Measurements from ENCODE around the gene HOOK2.

DNA sequence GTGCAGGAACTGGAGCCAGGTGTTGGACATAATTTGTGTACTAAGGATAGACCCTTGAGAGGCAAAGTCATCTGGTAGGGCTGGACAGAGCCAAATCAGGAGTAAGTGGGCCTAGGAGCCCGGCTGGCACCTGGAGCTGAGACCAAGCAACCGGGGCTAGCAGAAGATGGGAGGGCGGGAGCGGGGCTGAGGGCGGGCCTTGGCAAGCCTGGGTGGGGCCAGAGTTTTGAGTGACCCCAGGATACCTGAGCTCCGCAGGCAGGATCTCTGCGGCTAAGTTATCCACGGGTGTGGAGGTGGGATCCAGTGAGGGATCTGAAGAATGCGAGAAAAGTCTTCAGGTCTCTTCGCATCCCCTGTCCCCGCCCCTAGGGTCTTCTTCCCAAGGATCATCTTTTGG, 8.2 kb downstream of the HOOK2 start:
- TF ChIP-seq CBX3 (IDR thresholded peaks at IDR 0.05; ENCODE audit: low read depth) (no peak), JUND (IDR thresholded peaks at IDR 0.05) (no peak), POLR2A (IDR thresholded peaks at IDR 0.05; ENCODE audit: borderline replicate concordance, extremely low read depth, insufficient read depth, insufficient read length) (no peak), SP1 (IDR thresholded peaks at IDR 0.05; ENCODE audit: low read depth) (no peak), RAD21 (IDR thresholded peaks at IDR 0.05; ENCODE audit: low read depth) (no peak), POLR2AphosphoS5 (IDR thresholded peaks at IDR 0.05; ENCODE audit: low read depth, low read length) (no peak), EGR1 (IDR thresholded peaks at IDR 0.05; ENCODE audit: low read depth) (no peak), ZFX (IDR thresholded peaks at IDR 0.05) (no peak), EZH2 (IDR thresholded peaks at IDR 0.05) (no peak), ZNF274 (IDR thresholded peaks at IDR 0.05; ENCODE audit: low read depth, low read length) (no peak)
- TF ChIP-seq, protein P1, sequence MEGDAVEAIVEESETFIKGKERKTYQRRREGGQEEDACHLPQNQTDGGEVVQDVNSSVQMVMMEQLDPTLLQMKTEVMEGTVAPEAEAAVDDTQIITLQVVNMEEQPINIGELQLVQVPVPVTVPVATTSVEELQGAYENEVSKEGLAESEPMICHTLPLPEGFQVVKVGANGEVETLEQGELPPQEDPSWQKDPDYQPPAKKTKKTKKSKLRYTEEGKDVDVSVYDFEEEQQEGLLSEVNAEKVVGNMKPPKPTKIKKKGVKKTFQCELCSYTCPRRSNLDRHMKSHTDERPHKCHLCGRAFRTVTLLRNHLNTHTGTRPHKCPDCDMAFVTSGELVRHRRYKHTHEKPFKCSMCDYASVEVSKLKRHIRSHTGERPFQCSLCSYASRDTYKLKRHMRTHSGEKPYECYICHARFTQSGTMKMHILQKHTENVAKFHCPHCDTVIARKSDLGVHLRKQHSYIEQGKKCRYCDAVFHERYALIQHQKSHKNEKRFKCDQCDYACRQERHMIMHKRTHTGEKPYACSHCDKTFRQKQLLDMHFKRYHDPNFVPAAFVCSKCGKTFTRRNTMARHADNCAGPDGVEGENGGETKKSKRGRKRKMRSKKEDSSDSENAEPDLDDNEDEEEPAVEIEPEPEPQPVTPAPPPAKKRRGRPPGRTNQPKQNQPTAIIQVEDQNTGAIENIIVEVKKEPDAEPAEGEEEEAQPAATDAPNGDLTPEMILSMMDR (IDR thresholded peaks at IDR 0.05 in 2 of 3, conservative IDR thresholded peaks at IDR 0.05 in 1 of 3; ENCODE audit: borderline replicate concordance in 1 of 3, insufficient read depth in 1 of 3, low read depth in 2 of 3, low read length in 2 of 3) = no peak
- TF ChIP-seq, protein P2, sequence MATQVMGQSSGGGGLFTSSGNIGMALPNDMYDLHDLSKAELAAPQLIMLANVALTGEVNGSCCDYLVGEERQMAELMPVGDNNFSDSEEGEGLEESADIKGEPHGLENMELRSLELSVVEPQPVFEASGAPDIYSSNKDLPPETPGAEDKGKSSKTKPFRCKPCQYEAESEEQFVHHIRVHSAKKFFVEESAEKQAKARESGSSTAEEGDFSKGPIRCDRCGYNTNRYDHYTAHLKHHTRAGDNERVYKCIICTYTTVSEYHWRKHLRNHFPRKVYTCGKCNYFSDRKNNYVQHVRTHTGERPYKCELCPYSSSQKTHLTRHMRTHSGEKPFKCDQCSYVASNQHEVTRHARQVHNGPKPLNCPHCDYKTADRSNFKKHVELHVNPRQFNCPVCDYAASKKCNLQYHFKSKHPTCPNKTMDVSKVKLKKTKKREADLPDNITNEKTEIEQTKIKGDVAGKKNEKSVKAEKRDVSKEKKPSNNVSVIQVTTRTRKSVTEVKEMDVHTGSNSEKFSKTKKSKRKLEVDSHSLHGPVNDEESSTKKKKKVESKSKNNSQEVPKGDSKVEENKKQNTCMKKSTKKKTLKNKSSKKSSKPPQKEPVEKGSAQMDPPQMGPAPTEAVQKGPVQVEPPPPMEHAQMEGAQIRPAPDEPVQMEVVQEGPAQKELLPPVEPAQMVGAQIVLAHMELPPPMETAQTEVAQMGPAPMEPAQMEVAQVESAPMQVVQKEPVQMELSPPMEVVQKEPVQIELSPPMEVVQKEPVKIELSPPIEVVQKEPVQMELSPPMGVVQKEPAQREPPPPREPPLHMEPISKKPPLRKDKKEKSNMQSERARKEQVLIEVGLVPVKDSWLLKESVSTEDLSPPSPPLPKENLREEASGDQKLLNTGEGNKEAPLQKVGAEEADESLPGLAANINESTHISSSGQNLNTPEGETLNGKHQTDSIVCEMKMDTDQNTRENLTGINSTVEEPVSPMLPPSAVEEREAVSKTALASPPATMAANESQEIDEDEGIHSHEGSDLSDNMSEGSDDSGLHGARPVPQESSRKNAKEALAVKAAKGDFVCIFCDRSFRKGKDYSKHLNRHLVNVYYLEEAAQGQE (IDR thresholded peaks at IDR 0.05; ENCODE audit: low read depth) = no peak
- TF ChIP-seq, protein P3, sequence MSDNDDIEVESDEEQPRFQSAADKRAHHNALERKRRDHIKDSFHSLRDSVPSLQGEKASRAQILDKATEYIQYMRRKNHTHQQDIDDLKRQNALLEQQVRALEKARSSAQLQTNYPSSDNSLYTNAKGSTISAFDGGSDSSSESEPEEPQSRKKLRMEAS (IDR thresholded peaks at IDR 0.05) = no peak
- TF ChIP-seq, protein P4, sequence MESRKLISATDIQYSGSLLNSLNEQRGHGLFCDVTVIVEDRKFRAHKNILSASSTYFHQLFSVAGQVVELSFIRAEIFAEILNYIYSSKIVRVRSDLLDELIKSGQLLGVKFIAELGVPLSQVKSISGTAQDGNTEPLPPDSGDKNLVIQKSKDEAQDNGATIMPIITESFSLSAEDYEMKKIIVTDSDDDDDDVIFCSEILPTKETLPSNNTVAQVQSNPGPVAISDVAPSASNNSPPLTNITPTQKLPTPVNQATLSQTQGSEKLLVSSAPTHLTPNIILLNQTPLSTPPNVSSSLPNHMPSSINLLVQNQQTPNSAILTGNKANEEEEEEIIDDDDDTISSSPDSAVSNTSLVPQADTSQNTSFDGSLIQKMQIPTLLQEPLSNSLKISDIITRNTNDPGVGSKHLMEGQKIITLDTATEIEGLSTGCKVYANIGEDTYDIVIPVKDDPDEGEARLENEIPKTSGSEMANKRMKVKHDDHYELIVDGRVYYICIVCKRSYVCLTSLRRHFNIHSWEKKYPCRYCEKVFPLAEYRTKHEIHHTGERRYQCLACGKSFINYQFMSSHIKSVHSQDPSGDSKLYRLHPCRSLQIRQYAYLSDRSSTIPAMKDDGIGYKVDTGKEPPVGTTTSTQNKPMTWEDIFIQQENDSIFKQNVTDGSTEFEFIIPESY (IDR thresholded peaks at IDR 0.05; ENCODE audit: extremely low read depth, insufficient replicate concordance, low read length) = no peak

Data from HCT116 (cell line).